ENCODE measurements around the gene DGCR8. TPM values are rescaled to one million over a fixed set of nuclear protein-coding genes. Genes with fewer than 3 reads are reported as not detected.

The DGCR8 gene
- total RNA-seq, 1 donor: 44.2 TPM

GRCh38 chr22:20089977-20090729 lies 10.1 kb downstream of the DGCR8 start:
- Histone ChIP-seq H3K9me3 (ENCODE audit: low read depth, low read length) (no peaks in the 10 kb centered on the region), H2AFZ (ENCODE audit: low read length) (no peak overlapping the region), H3K36me3 (ENCODE audit: insufficient read depth, low read length) (peaks cover 94% of the 10 kb centered on the region), H3K4me1 (ENCODE audit: insufficient read depth, low read length) (peaks cover 8% of the 10 kb centered on the region), H3K4me2 (ENCODE audit: insufficient read depth, low read length) (no peak overlapping the region), H3K79me2 (ENCODE audit: insufficient read depth, low read length) (peaks cover 85% of the 10 kb centered on the region), H4K20me1 (ENCODE audit: insufficient read depth, low read length) (peaks cover 30% of the 10 kb centered on the region), H3K27me3 (ENCODE audit: insufficient read depth, low read length) (no peaks in the 10 kb centered on the region), H3K27ac (ENCODE audit: low read depth, low read length) (peak overlapping the region; percentile 3), H3K4me3 (ENCODE audit: insufficient read depth, low read length) (no peak overlapping the region)
- DNase-seq (ENCODE audit: insufficient read length, low spot score, missing footprints): peak; percentile 98
- TF ChIP-seq, protein P1, sequence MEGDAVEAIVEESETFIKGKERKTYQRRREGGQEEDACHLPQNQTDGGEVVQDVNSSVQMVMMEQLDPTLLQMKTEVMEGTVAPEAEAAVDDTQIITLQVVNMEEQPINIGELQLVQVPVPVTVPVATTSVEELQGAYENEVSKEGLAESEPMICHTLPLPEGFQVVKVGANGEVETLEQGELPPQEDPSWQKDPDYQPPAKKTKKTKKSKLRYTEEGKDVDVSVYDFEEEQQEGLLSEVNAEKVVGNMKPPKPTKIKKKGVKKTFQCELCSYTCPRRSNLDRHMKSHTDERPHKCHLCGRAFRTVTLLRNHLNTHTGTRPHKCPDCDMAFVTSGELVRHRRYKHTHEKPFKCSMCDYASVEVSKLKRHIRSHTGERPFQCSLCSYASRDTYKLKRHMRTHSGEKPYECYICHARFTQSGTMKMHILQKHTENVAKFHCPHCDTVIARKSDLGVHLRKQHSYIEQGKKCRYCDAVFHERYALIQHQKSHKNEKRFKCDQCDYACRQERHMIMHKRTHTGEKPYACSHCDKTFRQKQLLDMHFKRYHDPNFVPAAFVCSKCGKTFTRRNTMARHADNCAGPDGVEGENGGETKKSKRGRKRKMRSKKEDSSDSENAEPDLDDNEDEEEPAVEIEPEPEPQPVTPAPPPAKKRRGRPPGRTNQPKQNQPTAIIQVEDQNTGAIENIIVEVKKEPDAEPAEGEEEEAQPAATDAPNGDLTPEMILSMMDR (IDR thresholded peaks at IDR 0.05; ENCODE audit: extremely low read depth, low read depth, low read length): no peak

- Histone ChIP-seq H3K4me1 (ENCODE audit: insufficient read depth, low read length) (peaks cover 8% of the 10 kb centered on the region), H3K36me3 (ENCODE audit: insufficient read depth, low read length) (peaks cover 97% of the 10 kb centered on the region), H3K79me2 (ENCODE audit: insufficient read depth, low read length) (peaks cover 84% of the 10 kb centered on the region), H3K9me3 (ENCODE audit: low read depth, low read length) (no peaks in the 10 kb centered on the region), H3K4me2 (ENCODE audit: insufficient read depth, low read length) (no peak overlapping the region), H3K4me3 (ENCODE audit: insufficient read depth, low read length) (no peak overlapping the region), H4K20me1 (ENCODE audit: insufficient read depth, low read length) (peaks cover 24% of the 10 kb centered on the region), H3K27me3 (ENCODE audit: insufficient read depth, low read length) (no peaks in the 10 kb centered on the region), H2AFZ (ENCODE audit: low read length) (no peak overlapping the region), H3K27ac (ENCODE audit: low read depth, low read length) (no peak overlapping the region)
- TF ChIP-seq, protein P1 (IDR thresholded peaks at IDR 0.05; ENCODE audit: extremely low read depth, low read depth, low read length): no peak
- peak; percentile 79 for DNase-seq (ENCODE audit: insufficient read length, low spot score, missing footprints)
Observed at GRCh38 chr22:20090730-20091240, 10.7 kb downstream of the DGCR8 start.

DNA sequence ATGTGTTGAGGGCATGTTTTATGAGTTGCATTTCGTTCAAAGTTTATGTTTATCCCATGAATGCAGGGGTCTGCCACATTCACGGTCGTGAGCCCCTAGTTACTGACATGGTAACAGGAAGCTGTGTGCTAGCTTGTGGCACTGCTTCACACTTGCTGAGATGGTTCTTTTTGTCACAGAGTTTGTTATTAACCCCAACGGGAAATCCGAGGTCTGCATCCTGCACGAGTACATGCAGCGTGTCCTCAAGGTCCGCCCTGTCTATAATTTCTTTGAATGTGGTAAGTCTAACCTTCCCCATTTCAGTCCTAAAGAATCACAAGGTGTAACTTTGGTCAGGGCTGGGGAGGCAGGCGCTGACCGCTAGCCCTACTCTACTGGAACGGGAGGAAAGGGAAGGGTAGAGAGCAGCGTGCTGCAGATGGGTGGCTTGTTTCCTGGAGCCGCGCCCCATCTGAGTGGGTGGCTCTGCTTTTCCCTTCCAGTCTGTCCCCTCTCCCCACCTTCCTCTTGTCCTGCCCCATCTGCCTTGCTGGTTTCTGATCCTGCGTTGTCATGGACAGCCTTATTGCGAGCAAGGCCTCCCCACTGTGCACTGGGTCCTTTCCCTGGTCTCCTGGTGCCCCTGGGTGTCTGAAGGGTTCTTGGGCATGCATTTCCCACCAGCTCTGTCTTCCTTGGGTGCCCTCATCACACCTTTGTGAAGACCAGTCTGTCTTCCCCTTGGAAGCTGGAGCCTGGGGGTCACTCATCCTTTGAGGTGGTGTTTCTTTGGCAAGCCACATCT lies 11.8 kb downstream of the DGCR8 start:
- Histone ChIP-seq H3K4me3 (ENCODE audit: insufficient read depth, low read length) (no peak overlapping the region), H3K4me2 (ENCODE audit: insufficient read depth, low read length) (no peak overlapping the region), H3K27me3 (ENCODE audit: insufficient read depth, low read length) (no peaks in the 10 kb centered on the region), H3K36me3 (ENCODE audit: insufficient read depth, low read length) (peaks cover 97% of the 10 kb centered on the region), H3K4me1 (ENCODE audit: insufficient read depth, low read length) (peaks cover 8% of the 10 kb centered on the region), H3K9me3 (ENCODE audit: low read depth, low read length) (no peaks in the 10 kb centered on the region), H3K79me2 (ENCODE audit: insufficient read depth, low read length) (peaks cover 82% of the 10 kb centered on the region), H2AFZ (ENCODE audit: low read length) (no peak overlapping the region), H4K20me1 (ENCODE audit: insufficient read depth, low read length) (peaks cover 15% of the 10 kb centered on the region), H3K27ac (ENCODE audit: low read depth, low read length) (no peak overlapping the region)
- TF ChIP-seq, protein P1 (IDR thresholded peaks at IDR 0.05; ENCODE audit: extremely low read depth, low read depth, low read length): no peak
- DNase-seq (ENCODE audit: insufficient read length, low spot score, missing footprints): no peak

DNA sequence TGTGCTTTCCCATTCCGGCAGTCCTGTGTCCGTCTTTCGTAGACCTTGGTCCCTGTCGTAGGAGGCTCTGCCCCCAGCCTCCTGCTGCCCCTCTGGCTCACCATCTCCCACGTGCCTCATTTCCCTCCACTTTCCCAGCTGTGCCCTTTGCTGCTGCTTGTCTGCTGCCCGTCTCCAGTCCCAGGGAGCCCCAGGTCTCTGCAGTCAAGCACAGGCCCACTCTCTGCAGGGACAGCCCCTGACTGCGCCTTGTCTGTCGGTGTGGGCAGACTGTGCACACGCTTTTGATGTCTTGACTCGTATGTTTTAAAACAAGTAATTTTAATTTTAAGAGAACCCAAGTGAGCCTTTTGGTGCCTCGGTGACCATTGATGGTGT lies 12.4 kb downstream of the DGCR8 start:
- H3K4me2 ChIP-seq (ENCODE audit: insufficient read depth, low read length): no peak overlapping the region
- H2AFZ ChIP-seq (ENCODE audit: low read length): no peak overlapping the region
- no peak overlapping the region for H3K4me3 ChIP-seq (ENCODE audit: insufficient read depth, low read length)
- no peaks in the 10 kb centered on the region for H3K27me3 ChIP-seq (ENCODE audit: insufficient read depth, low read length)
- no peaks in the 10 kb centered on the region for H3K9me3 ChIP-seq (ENCODE audit: low read depth, low read length)
- peaks cover 8% of the 10 kb centered on the region for H3K4me1 ChIP-seq (ENCODE audit: insufficient read depth, low read length)
- H3K36me3 ChIP-seq (ENCODE audit: insufficient read depth, low read length): peaks cover 96% of the 10 kb centered on the region
- TF ChIP-seq, protein P1 (IDR thresholded peaks at IDR 0.05; ENCODE audit: extremely low read depth, low read depth, low read length): no peak
- peaks cover 17% of the 10 kb centered on the region for H4K20me1 ChIP-seq (ENCODE audit: insufficient read depth, low read length)
- H3K79me2 ChIP-seq (ENCODE audit: insufficient read depth, low read length): peaks cover 82% of the 10 kb centered on the region
- no peak overlapping the region for H3K27ac ChIP-seq (ENCODE audit: low read depth, low read length)
- DNase-seq (ENCODE audit: insufficient read length, low spot score, missing footprints): peak; percentile 51

Measured in osteoblast (primary cell).